IMR-90 (cell line): ENCODE results near the gene GLE1. TPM values are rescaled to one million over a fixed set of nuclear protein-coding genes. Genes with fewer than 3 reads are reported as not detected.

ENCODE experiments used
- ATAC-seq: fragments of 200-7000 bp; cut with Tn5 transposase; 2 replicates; pipeline ENCODE4 v1.9.1; 2020; ENCODE audit warnings: low read depth, mild to moderate bottlenecking, moderate library complexity
- BruUV-seq: library from RNA; stranded (reverse); fragments of 400-500 nt; replicated peaks from 2 replicates; lab custom pipeline; 2021; lab: Mats Ljungman, UMichigan
- CTCF ChIA-PET: fragments of 300-600 bp; formaldehyde crosslinking; extraction: SDS; loops from one replicate; lab custom pipeline; 2021; ENCODE audit warnings: antibody characterized with exemption; lab: Yijun Ruan, JAX
- POLR2A ChIA-PET: fragments of 300-600 bp; sonication (Branson Sonifier 250); formaldehyde crosslinking; loops from one replicate; lab custom pipeline; 2022; ENCODE audit warnings: antibody characterized with exemption; ENCODE audit not compliant: unreplicated experiment; lab: Charles Lee
- DNase-seq: peaks from one replicate; pipeline ENCODE4 v3.0.0; 2013
- H2AFZ ChIP-seq: replicated peaks from 2 replicates; pipeline ENCODE3; 2013; ENCODE audit warnings: low read length, mild to moderate bottlenecking; ENCODE audit not compliant: poor library complexity
- H2AK5ac ChIP-seq: 2 replicates; pipeline ENCODE4 v1.6.1; 2013; ENCODE audit warnings: low read depth, low read length, inconsistent platforms
- H2AK9ac ChIP-seq: replicated peaks from 2 replicates; pipeline ENCODE3; 2013; ENCODE audit warnings: mild to moderate bottlenecking, low read depth, low read length, moderate library complexity; ENCODE audit not compliant: poor library complexity
- H2BK120ac ChIP-seq: 2 replicates; pipeline ENCODE4 v1.6.1; 2013; ENCODE audit warnings: low read depth, low read length, inconsistent platforms
- H2BK15ac ChIP-seq: 3 replicates; pipeline ENCODE4 v1.6.1; 2013; ENCODE audit warnings: low read depth, low read length, inconsistent platforms
- H2BK20ac ChIP-seq: 2 replicates; pipeline ENCODE4 v1.6.1; 2013; ENCODE audit warnings: low read depth, mild to moderate bottlenecking, inconsistent platforms, low read length, moderate library complexity
- H2BK5ac ChIP-seq: 2 replicates; pipeline ENCODE4 v1.6.1; 2013; ENCODE audit warnings: mild to moderate bottlenecking, low read depth, low read length, inconsistent platforms; ENCODE audit not compliant: poor library complexity, severe bottlenecking
- H3K14ac ChIP-seq: replicated peaks from 2 replicates; pipeline ENCODE4 v1.6.1; 2013; ENCODE audit warnings: low read depth, low read length, inconsistent platforms
- H3K18ac ChIP-seq: 2 replicates; pipeline ENCODE4 v1.6.1; 2013; ENCODE audit warnings: low read depth, low read length, control low read depth
- H3K23ac ChIP-seq: 2 replicates; pipeline ENCODE4 v1.6.1; 2013; ENCODE audit warnings: low read depth, low read length, inconsistent platforms
- H3K27ac ChIP-seq: 2 replicates; pipeline ENCODE4 v1.5.1; 2013; ENCODE audit warnings: mild to moderate bottlenecking, control low read depth, low read length; ENCODE audit not compliant: insufficient read depth
- H3K27me3 ChIP-seq: 2 replicates; pipeline ENCODE4 v1.6.1; 2013; ENCODE audit warnings: low read length; ENCODE audit not compliant: control insufficient read depth, insufficient read depth
- H3K36me3 ChIP-seq: 2 replicates; pipeline ENCODE4 v1.6.1; 2013; ENCODE audit warnings: low read length, mixed read lengths; ENCODE audit not compliant: control insufficient read depth, insufficient read depth
- H3K4ac ChIP-seq: 2 replicates; pipeline ENCODE4 v1.6.1; 2013; ENCODE audit warnings: low read depth, low read length, inconsistent platforms
- H3K4me1 ChIP-seq: 2 replicates; pipeline ENCODE4 v1.6.1; 2013; ENCODE audit warnings: low read length, mixed read lengths; ENCODE audit not compliant: control insufficient read depth, insufficient read depth
- H3K4me2 ChIP-seq: 2 replicates; pipeline ENCODE4 v1.6.1; 2013; ENCODE audit warnings: low read depth, mild to moderate bottlenecking, control low read depth, low read length, moderate library complexity
- H3K4me3 ChIP-seq: 2 replicates; pipeline ENCODE4 v1.5.1; 2013; ENCODE audit warnings: low read depth, mild to moderate bottlenecking, control low read depth, low read length, moderate library complexity; ENCODE audit not compliant: insufficient read depth
- H3K56ac ChIP-seq: 2 replicates; pipeline ENCODE4 v1.6.1; 2013; ENCODE audit warnings: low read length, inconsistent platforms; ENCODE audit not compliant: insufficient read depth; ENCODE audit errors: extremely low read depth
- H3K79me1 ChIP-seq, 2 experiments: 2 replicates each; pipeline ENCODE4 v1.6.1; 2013; ENCODE audit warnings: low read length in 2 of 2, inconsistent platforms in 1 of 2, low read depth in 1 of 2
- H3K9ac ChIP-seq: 2 replicates; pipeline ENCODE4 v1.6.1; 2013; ENCODE audit warnings: low read depth, low read length, control low read depth
- H3K9me1 ChIP-seq: 2 replicates; pipeline ENCODE4 v1.6.1; 2013; ENCODE audit warnings: low read length, inconsistent platforms; ENCODE audit not compliant: insufficient read depth
- H3K9me3 ChIP-seq: 2 replicates; pipeline ENCODE4 v1.6.1; 2013; ENCODE audit warnings: low read length; ENCODE audit not compliant: control insufficient read depth, insufficient read depth
- H4K20me1 ChIP-seq: 2 replicates; pipeline ENCODE4 v1.6.1; 2013; ENCODE audit warnings: low read length, inconsistent platforms; ENCODE audit not compliant: insufficient read depth
- H4K5ac ChIP-seq: 2 replicates; pipeline ENCODE4 v1.6.1; 2013; ENCODE audit warnings: mild to moderate bottlenecking, low read depth, low read length, control low read depth
- H4K8ac ChIP-seq, 2 experiments: 2 replicates each; pipeline ENCODE4 v1.6.1; 2013; ENCODE audit warnings: low read depth in 2 of 2, low read length in 2 of 2, control low read depth in 1 of 2, inconsistent platforms in 1 of 2
- H4K91ac ChIP-seq: 2 replicates; pipeline ENCODE4 v1.6.1; 2013; ENCODE audit warnings: low read depth, low read length, inconsistent platforms; ENCODE audit not compliant: insufficient read depth
- BHLHE40 ChIP-seq: fragments of 150-350 bp; IDR thresholded peaks from 2 replicates; pipeline ENCODE4 v1.6.1; 2016; ENCODE audit warnings: mild to moderate bottlenecking, low read depth, low read length
- CEBPB ChIP-seq: IDR thresholded peaks from 2 replicates; pipeline ENCODE4 v1.6.1; 2012; ENCODE audit warnings: low read depth, low read length, improper control_type of control experiment
- CHD1 ChIP-seq: IDR thresholded peaks from 2 replicates; pipeline ENCODE4 v1.6.1; 2012; ENCODE audit warnings: low read depth, low read length, improper control_type of control experiment
- ELK1 ChIP-seq: fragments of 150-350 bp; IDR thresholded peaks from 2 replicates; pipeline ENCODE4 v1.6.1; 2016; ENCODE audit warnings: low read depth, mild to moderate bottlenecking, low read length, moderate library complexity, borderline replicate concordance
- FOS ChIP-seq: fragments of 150-350 bp; IDR thresholded peaks from 2 replicates; pipeline ENCODE4 v1.6.1; 2016; ENCODE audit warnings: low read depth, low read length
- MAFK ChIP-seq: IDR thresholded peaks from 2 replicates; pipeline ENCODE4 v1.6.1; 2012; ENCODE audit warnings: low read depth, low read length, improper control_type of control experiment
- MXI1 ChIP-seq: IDR thresholded peaks from 2 replicates; pipeline ENCODE4 v1.6.1; 2012; ENCODE audit warnings: low read depth, mild to moderate bottlenecking, low read length, moderate library complexity, borderline replicate concordance
- NFE2L2 ChIP-seq: fragments of 150-350 bp; IDR thresholded peaks from 2 replicates; pipeline ENCODE4 v1.6.1; 2016; ENCODE audit warnings: low read depth, mild to moderate bottlenecking, low read length
- POLR2A ChIP-seq: IDR thresholded peaks from 2 replicates; pipeline ENCODE4 v1.6.1; 2012; ENCODE audit warnings: mild to moderate bottlenecking, low read depth, low read length
- RAD21 ChIP-seq: IDR thresholded peaks from 2 replicates; pipeline ENCODE4 v1.6.1; 2012; ENCODE audit warnings: low read length, improper control_type of control experiment
- RCOR1 ChIP-seq: IDR thresholded peaks from 2 replicates; pipeline ENCODE4 v1.6.1; 2012; ENCODE audit warnings: mild to moderate bottlenecking, low read length, improper control_type of control experiment; ENCODE audit not compliant: insufficient replicate concordance
- RFX5 ChIP-seq: IDR thresholded peaks from 2 replicates; pipeline ENCODE4 v1.8.0; 2012; ENCODE audit warnings: low read depth, mild to moderate bottlenecking, low read length, moderate library complexity
- SMC3 ChIP-seq: fragments of 150-350 bp; IDR thresholded peaks from 2 replicates; pipeline ENCODE4 v1.6.1; 2016; ENCODE audit warnings: low read depth, mild to moderate bottlenecking, antibody characterized with exemption, low read length, moderate library complexity
- WGBS, 2 experiments: methylation state at CpG; one replicate each; pipeline versions ENCODE4 v1.1.5 to v1.1.7; 2013; ENCODE audit warnings: missing lambda C conversion rate in 2 of 2; ENCODE audit not compliant: insufficient read length in 1 of 2; ENCODE audit errors: extremely low coverage in 2 of 2; 5-methylcytosine and 5-hydroxymethylcytosine counted together
- dilution Hi-C: fragments of 300-500 bp; cut with HindIII; formaldehyde crosslinking; loops from one replicate; pipeline ENCODE4 v1.14.3; 2018; ENCODE audit warnings: low sequenced_read_pairs; ENCODE audit not compliant: unreplicated experiment
- in situ Hi-C: fragments of 300-500 bp; cut with MboI; formaldehyde crosslinking; loops from 3 replicates; pipeline ENCODE4 v1.14.3; 2019; ENCODE audit warnings: low sequenced_read_pairs, inconsistent platforms, mixed read lengths
- intact Hi-C: fragments of 100-400 bp; cut with micrococcal nuclease; formaldehyde crosslinking; loops from 2 replicates; pipeline ENCODE4 v1.10.0; 2022
- polyA plus RNA-seq, 3 experiments: library from polyadenylated mRNA; depleted of rRNA; stranded (reverse); fragments of >200 nt; gene quantifications; 2 replicates each; pipeline ENCODE4 v1.2.3, GENCODE V29; 2012; ENCODE audit warnings: low replicate concordance in 1 of 3
- total RNA-seq: library from RNA; depleted of rRNA; stranded (reverse); fragments of >200 nt; gene quantifications from 2 replicates; pipeline ENCODE4 v1.2.3, GENCODE V29; 2012
- TF ChIP-seq, protein P1 (sequence below): conservative IDR thresholded peaks from 2 replicates; pipeline ENCODE4 v1.5.1; 2012; ENCODE audit warnings: mild to moderate bottlenecking, low read depth, low read length, improper control_type of control experiment
- TF ChIP-seq, protein P2 (sequence below): fragments of 150-350 bp; IDR thresholded peaks from 2 replicates; pipeline ENCODE4 v1.6.1; 2017; ENCODE audit warnings: mild to moderate bottlenecking, antibody characterized with exemption, low read length, low read depth

GLE1 gene
- total and polyA plus RNA-seq, 2 of the 4 experiments (the other 2 are of a cell fraction) = 14.3 to 39.4 TPM

- H3K18ac ChIP-seq = no peak overlapping the region
- H4K20me1 ChIP-seq = no peaks in the 10 kb centered on the region
- no peak overlapping the region for H2BK5ac ChIP-seq
- H3K4ac ChIP-seq = no peak overlapping the region
- H2BK20ac ChIP-seq = no peak overlapping the region
- no peak overlapping the region for H4K5ac ChIP-seq
- ATAC-seq (no peak), DNase-seq (no peak)
- no peak overlapping the region for H3K23ac ChIP-seq
- in situ Hi-C loops = no loop called here
- H3K4me3 ChIP-seq = no peak overlapping the region
- H3K27ac ChIP-seq = no peak overlapping the region
- H3K56ac ChIP-seq = no peak overlapping the region
- dilution Hi-C loops = no loop called here
- H3K79me1 ChIP-seq = no peaks in the 10 kb centered on the region; a peak in 1 of 4 replicates
- intact Hi-C loops = no loop called here
- H2AK9ac ChIP-seq = no peak overlapping the region
- H3K9ac ChIP-seq = no peak overlapping the region
- H2AFZ ChIP-seq = no peak overlapping the region
- H3K27me3 ChIP-seq = no peaks in the 10 kb centered on the region
- ChIA-PET CTCF (no interaction called here), POLR2A (no interaction called here)
- no TSS peak for BruUV-seq
- no peak overlapping the region for H2BK120ac ChIP-seq
- H4K91ac ChIP-seq = no peak overlapping the region
- no peaks in the 10 kb centered on the region for H3K4me1 ChIP-seq
- H3K36me3 ChIP-seq = peaks cover 43% of the 10 kb centered on the region
- 72% methylated on average over 2 of the region's 5 CpGs; no CpG with 5 or more reads in 1 of the 2 experiments for WGBS, 2 experiments
- no peaks in the 10 kb centered on the region for H3K9me1 ChIP-seq
- H2AK5ac ChIP-seq = no peak overlapping the region
- H3K14ac ChIP-seq = no peak overlapping the region
- H3K4me2 ChIP-seq = no peak overlapping the region
- TF ChIP-seq, protein P1, sequence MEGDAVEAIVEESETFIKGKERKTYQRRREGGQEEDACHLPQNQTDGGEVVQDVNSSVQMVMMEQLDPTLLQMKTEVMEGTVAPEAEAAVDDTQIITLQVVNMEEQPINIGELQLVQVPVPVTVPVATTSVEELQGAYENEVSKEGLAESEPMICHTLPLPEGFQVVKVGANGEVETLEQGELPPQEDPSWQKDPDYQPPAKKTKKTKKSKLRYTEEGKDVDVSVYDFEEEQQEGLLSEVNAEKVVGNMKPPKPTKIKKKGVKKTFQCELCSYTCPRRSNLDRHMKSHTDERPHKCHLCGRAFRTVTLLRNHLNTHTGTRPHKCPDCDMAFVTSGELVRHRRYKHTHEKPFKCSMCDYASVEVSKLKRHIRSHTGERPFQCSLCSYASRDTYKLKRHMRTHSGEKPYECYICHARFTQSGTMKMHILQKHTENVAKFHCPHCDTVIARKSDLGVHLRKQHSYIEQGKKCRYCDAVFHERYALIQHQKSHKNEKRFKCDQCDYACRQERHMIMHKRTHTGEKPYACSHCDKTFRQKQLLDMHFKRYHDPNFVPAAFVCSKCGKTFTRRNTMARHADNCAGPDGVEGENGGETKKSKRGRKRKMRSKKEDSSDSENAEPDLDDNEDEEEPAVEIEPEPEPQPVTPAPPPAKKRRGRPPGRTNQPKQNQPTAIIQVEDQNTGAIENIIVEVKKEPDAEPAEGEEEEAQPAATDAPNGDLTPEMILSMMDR = no peak
- TF ChIP-seq RFX5 (no peak), SMC3 (no peak), POLR2A (no peak), ELK1 (no peak), RCOR1 (no peak), RAD21 (no peak), CHD1 (no peak), MXI1 (no peak), NFE2L2 (no peak), BHLHE40 (no peak), FOS (no peak), MAFK (no peak), CEBPB (no peak)
- TF ChIP-seq, protein P2, sequence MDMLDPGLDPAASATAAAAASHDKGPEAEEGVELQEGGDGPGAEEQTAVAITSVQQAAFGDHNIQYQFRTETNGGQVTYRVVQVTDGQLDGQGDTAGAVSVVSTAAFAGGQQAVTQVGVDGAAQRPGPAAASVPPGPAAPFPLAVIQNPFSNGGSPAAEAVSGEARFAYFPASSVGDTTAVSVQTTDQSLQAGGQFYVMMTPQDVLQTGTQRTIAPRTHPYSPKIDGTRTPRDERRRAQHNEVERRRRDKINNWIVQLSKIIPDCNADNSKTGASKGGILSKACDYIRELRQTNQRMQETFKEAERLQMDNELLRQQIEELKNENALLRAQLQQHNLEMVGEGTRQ = no peak
- H3K9me3 ChIP-seq = no peaks in the 10 kb centered on the region
- H2BK15ac ChIP-seq = no peak overlapping the region
- H4K8ac ChIP-seq = no peak overlapping the region
These were observed 9.8 kb upstream of the GLE1 start for GRCh38 chr9:128494746-128495129.
